Osteoblast (primary cell): ENCODE measurements around the gene SLC24A4. TPM values are rescaled to one million over a fixed set of nuclear protein-coding genes. Genes with fewer than 3 reads are reported as not detected.

Experiments
- DNase-seq: peaks from one replicate; pipeline ENCODE4 v3.0.0; 2011; ENCODE audit warnings: low spot score, mixed read lengths; ENCODE audit not compliant: insufficient read length; ENCODE audit errors: missing footprints
- H2AFZ ChIP-seq: 2 replicates; pipeline ENCODE4 v1.6.0; 2011; ENCODE audit warnings: mild to moderate bottlenecking, low read length
- H3K27ac ChIP-seq: 2 replicates; pipeline ENCODE4 v1.5.1; 2011; ENCODE audit warnings: mild to moderate bottlenecking, low read depth, low read length, moderate library complexity
- H3K27me3 ChIP-seq: 2 replicates; pipeline ENCODE4 v1.6.0; 2012; ENCODE audit warnings: mild to moderate bottlenecking, control low read depth, inconsistent platforms, low read length, moderate library complexity; ENCODE audit not compliant: insufficient read depth
- H3K36me3 ChIP-seq: 2 replicates; pipeline ENCODE4 v1.5.1; 2011; ENCODE audit warnings: mild to moderate bottlenecking, low read length, control low read depth, moderate library complexity; ENCODE audit not compliant: insufficient read depth
- H3K4me1 ChIP-seq: 2 replicates; pipeline ENCODE4 v1.5.1; 2011; ENCODE audit warnings: mild to moderate bottlenecking, low read length, control low read depth, moderate library complexity; ENCODE audit not compliant: insufficient read depth
- H3K4me2 ChIP-seq: 2 replicates; pipeline ENCODE4 v1.6.0; 2011; ENCODE audit warnings: mild to moderate bottlenecking, low read length; ENCODE audit not compliant: insufficient read depth
- H3K4me3 ChIP-seq: fragments of 200-600 bp; sonication (generic); 3 replicates; pipeline ENCODE4 v1.5.1; 2012; ENCODE audit warnings: mild to moderate bottlenecking, low read length, inconsistent platforms; ENCODE audit not compliant: insufficient read depth
- H3K79me2 ChIP-seq: 2 replicates; pipeline ENCODE4 v1.6.0; 2012; ENCODE audit warnings: mild to moderate bottlenecking, low read length, control low read depth, inconsistent platforms; ENCODE audit not compliant: insufficient read depth
- H3K9me3 ChIP-seq: 2 replicates; pipeline ENCODE4 v1.5.1; 2011; ENCODE audit warnings: low read depth, low read length, control low read depth
- H4K20me1 ChIP-seq: 2 replicates; pipeline ENCODE4 v1.6.0; 2012; ENCODE audit warnings: mild to moderate bottlenecking, low read length, control low read depth; ENCODE audit not compliant: insufficient read depth
- CTCF ChIP-seq: IDR thresholded peaks from 2 replicates; pipeline ENCODE4 v1.5.1; 2011; ENCODE audit warnings: mild to moderate bottlenecking, low read depth, low read length, moderate library complexity; ENCODE audit errors: extremely low read depth
- total RNA-seq: library from RNA; depleted of rRNA; stranded (reverse); fragments of >200 nt; gene quantifications from 2 replicates; pipeline ENCODE4 v1.2.3, GENCODE V29; 2012

SLC24A4 gene
- total RNA-seq, 1 donor: under 0.01 TPM

DNA sequence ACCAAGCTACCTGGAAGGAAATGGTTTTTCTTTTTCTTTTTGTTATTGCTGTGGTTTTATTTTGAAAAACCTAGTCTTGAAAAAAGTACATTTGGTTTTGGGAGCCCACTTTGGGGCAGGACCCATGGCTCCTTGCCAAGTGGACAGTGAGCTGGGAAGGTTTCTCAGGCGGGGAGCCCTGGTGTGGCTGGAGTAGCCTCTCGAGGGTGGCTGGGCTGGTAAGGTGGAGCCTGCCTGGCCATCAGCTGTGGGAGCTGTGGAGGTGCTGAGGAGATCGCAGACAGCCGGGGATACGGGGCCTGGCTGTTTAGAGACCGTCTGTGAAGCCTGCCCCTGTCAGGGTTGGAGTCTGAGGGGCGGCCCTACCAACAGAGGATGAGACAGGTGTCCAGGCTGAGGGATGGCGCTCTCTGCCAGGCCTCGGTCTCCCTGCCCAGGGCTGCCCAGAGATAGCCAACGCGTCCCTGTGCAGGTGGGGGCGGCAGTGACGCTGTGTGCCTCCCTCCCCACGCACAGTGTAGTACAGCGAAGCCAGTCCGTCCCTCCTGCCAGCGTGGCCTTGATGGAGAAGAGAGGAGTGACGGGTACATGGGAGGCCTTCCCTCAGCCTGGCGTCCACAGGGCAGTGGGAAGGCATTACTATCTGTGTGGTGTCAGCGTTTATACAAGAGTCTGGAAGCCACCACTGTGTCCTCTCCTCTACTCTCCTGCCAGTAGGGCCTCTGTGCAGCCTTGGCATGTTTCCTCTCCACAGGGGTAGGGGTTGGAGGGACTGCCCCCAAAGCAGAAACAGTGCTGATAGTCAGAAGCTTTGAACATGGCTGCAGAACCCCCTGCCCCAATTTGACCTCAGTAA is 196.5 kb downstream of the SLC24A4 start:
- Histone ChIP-seq H3K4me1 (peaks cover 7% of the 10 kb centered on the region), H3K4me3 (no peak overlapping the region), H3K27ac (no peak overlapping the region), H3K9me3 (no peaks in the 10 kb centered on the region), H3K36me3 (no peaks in the 10 kb centered on the region), H3K79me2 (peaks cover 88% of the 10 kb centered on the region), H4K20me1 (peaks cover 74% of the 10 kb centered on the region), H3K27me3 (no peaks in the 10 kb centered on the region), H3K4me2 (no peak overlapping the region), H2AFZ (no peak overlapping the region)
- peak; percentile 75 for DNase-seq
- no peak for TF ChIP-seq CTCF

- Histone ChIP-seq H2AFZ (no peak overlapping the region), H3K27ac (no peak overlapping the region), H3K36me3 (no peaks in the 10 kb centered on the region), H3K9me3 (no peaks in the 10 kb centered on the region), H3K4me1 (no peaks in the 10 kb centered on the region), H3K79me2 (peaks cover 88% of the 10 kb centered on the region), H3K27me3 (no peaks in the 10 kb centered on the region), H4K20me1 (peaks cover 77% of the 10 kb centered on the region), H3K4me2 (no peak overlapping the region), H3K4me3 (no peak overlapping the region)
- TF ChIP-seq CTCF: no peak
- peak; percentile 61 for DNase-seq
Observed at GRCh38 chr14:92520102-92521057, 197.4 kb downstream of the SLC24A4 start.

DNA sequence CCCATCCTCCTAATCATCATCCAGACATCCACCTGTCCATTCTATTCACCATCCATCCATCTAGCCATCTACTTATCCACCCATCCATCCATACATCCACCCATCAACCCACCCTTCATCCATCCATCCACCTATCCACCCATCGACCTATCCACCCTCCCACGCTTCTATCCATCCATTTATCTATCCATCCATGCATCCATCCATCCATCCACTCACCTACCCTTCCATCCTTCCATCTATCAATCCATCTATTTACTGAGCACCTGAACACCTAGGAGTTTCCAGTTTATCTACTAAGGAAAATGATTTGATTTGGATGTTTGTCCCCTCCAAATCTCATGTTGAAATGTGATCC is 198.1 kb downstream of the SLC24A4 start:
- Histone ChIP-seq H3K36me3 (no peaks in the 10 kb centered on the region), H3K4me3 (no peak overlapping the region), H3K79me2 (peaks cover 88% of the 10 kb centered on the region), H3K27ac (no peak overlapping the region), H3K27me3 (no peaks in the 10 kb centered on the region), H2AFZ (no peak overlapping the region), H3K9me3 (no peaks in the 10 kb centered on the region), H4K20me1 (peaks cover 73% of the 10 kb centered on the region), H3K4me2 (no peak overlapping the region), H3K4me1 (no peaks in the 10 kb centered on the region)
- TF ChIP-seq CTCF: no peak
- DNase-seq: no peak

DNA sequence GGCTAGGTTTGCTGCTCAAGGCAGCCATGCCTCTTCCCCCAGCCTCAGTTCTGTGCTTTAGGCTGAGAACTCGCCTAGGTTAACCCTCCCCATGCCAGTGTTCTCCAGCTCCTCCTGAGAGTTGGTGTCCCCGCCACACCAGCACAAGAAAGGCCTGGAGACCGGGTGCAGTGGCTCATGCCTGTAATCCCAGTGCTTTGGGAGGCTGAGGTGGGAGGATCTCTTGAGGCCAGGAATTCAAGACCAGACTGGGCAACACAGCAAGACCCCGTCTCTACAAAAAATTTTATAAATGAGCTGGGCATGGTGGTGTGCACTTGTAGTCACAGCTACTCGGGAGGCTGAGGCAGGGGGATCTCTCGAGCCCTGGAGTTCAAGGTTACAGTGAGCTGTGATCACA is 200.8 kb downstream of the SLC24A4 start:
- DNase-seq: no peak
- no peak overlapping the region for H3K4me2 ChIP-seq
- no peaks in the 10 kb centered on the region for H3K4me1 ChIP-seq
- H3K36me3 ChIP-seq: no peaks in the 10 kb centered on the region
- no peak overlapping the region for H3K27ac ChIP-seq
- TF ChIP-seq CTCF: no peak
- no peaks in the 10 kb centered on the region for H3K9me3 ChIP-seq
- H3K79me2 ChIP-seq: peaks cover 79% of the 10 kb centered on the region
- H2AFZ ChIP-seq: no peak overlapping the region
- H3K4me3 ChIP-seq: no peak overlapping the region
- H3K27me3 ChIP-seq: no peaks in the 10 kb centered on the region
- H4K20me1 ChIP-seq: peaks cover 67% of the 10 kb centered on the region
